Heart right ventricle (tissue), 16 donors: ENCODE measurements around the gene GALNT13. TPM values are rescaled to one million over a fixed set of nuclear protein-coding genes. Genes with fewer than 3 reads are reported as not detected.

ENCODE experiments used
- ATAC-seq, 8 donors: fragments of 200-7000 bp; cut with Tn5 transposase; one replicate each; pipeline ENCODE4 v1.9.1; 2020; ENCODE audit warnings: mild to moderate bottlenecking in 8 of 8, moderate library complexity in 8 of 8, moderate number of reproducible peaks in 1 of 8
- DNase-seq, 2 donors: peaks; one replicate each; pipeline ENCODE4 v3.0.0-alpha.2; 2020
- H3K27ac ChIP-seq, 10 donors: fragments of 200-600 bp; sonication (generic) in 2 of 10; one replicate each; pipeline versions ENCODE4 v1.5.0 to v1.8.0; 2020 to 2022; ENCODE audit warnings: mild to moderate bottlenecking in 3 of 10
- H3K27me3 ChIP-seq, 7 donors: fragments of 200-600 bp; one replicate each; pipeline ENCODE4 v1.8.0; 2021 to 2022; ENCODE audit warnings: mild to moderate bottlenecking in 2 of 7
- H3K36me3 ChIP-seq, 9 donors: fragments of 200-600 bp; sonication (generic) in 1 of 9; one replicate each; pipeline versions ENCODE4 v1.5.0 to v1.8.0; 2020 to 2022; ENCODE audit warnings: mild to moderate bottlenecking in 2 of 9
- H3K4me1 ChIP-seq, 9 donors: fragments of 200-600 bp; sonication (generic) in 1 of 9; one replicate each; pipeline versions ENCODE4 v1.5.0 to v1.8.0; 2020 to 2022; ENCODE audit warnings: mild to moderate bottlenecking in 4 of 9
- H3K4me3 ChIP-seq, 10 donors: fragments of 200-600 bp; sonication (generic) in 2 of 10; one replicate each; pipeline versions ENCODE4 v1.5.0 to v1.8.0; 2020 to 2022; ENCODE audit warnings: mild to moderate bottlenecking in 7 of 10, moderate library complexity in 2 of 10
- H3K9me3 ChIP-seq, 11 donors: fragments of 200-600 bp in 10 of 11; sonication (generic) in 2 of 11; one replicate each; pipeline versions ENCODE4 v1.5.0 to v1.8.0; 2013 to 2022; ENCODE audit warnings: mild to moderate bottlenecking in 2 of 11, control low read depth in 1 of 11, moderate library complexity in 1 of 11
- CTCF ChIP-seq, 9 donors: fragments of 200-600 bp; sonication (generic) in 2 of 9; IDR thresholded peaks; one replicate each; pipeline versions ENCODE4 v1.5.0 to v1.8.0; 2021 to 2022; ENCODE audit warnings: antibody characterized with exemption in 9 of 9, mild to moderate bottlenecking in 5 of 9, moderate library complexity in 1 of 9
- WGBS, 2 donors: extraction: QIAGEN DNeasy Blood & Tissue Kit; methylation state at CpG; one replicate each; pipeline ENCODE4 v1.1.7; 2013; ENCODE audit warnings: inconsistent platforms in 1 of 2; 5-methylcytosine and 5-hydroxymethylcytosine counted together
- intact Hi-C, 10 donors: fragments of 100-400 bp; cut with DNase I; formaldehyde crosslinking; loops; one replicate each; pipeline versions ENCODE4 v1.11.1 to v1.14.2; 2022
- polyA plus RNA-seq, 2 donors: library from polyadenylated mRNA; stranded (reverse); fragments of 200-250 nt; gene quantifications; one replicate each; pipeline ENCODE4 v1.2.3, GENCODE V29; 2013
- total RNA-seq, 10 donors: library from RNA; stranded (reverse); fragmentation: NEBNext Ultra II Directional in 3 of 10; extraction: Animal tissue kit (Norgen Biotek cat#: 25700) in 3 of 10; gene quantifications; one replicate each; pipeline versions ENCODE4 v1.2.1 to v1.2.4, GENCODE V29; 2021 to 2023
- donor health status: Arrhythmogenic right ventricular cardiomyopathy.
- donor health status: ischemic (EF 13 %, LVEDD 7.1; RV severe dilation, severe dysfunction).
- donor health status: healthy with polysubstance abuse.
- donor health status: DM: no; HTN: yes; CAD: no.
- donor health status: DM: no; HTN: no; CAD: no.
- donor health status: ischemic (EF 25% LVEDD 6.9; RV normal size, moderate dysfunction).
- donor health status: ischemic (EF 25% LVEDD 5.7; RV mildly dilated, moderate dysfunction).
- donor health status: healthy.
- donor health status: DM: yes; HTN: yes; CAD: no.
- donor health status: Ischemic cardiomyopathy.
- donor health status: ischemic (EF 35%, LVEDD 5.7; RV mildly dilated, moderate dysfunction).
- donor health status: nonischemic (EF 11% LVEDD 7.7; RV severe dilation, severe dysfunction).
- donor health status: DM: yes; HTN: yes; CAD: no.
- donor health status: PGD.
- donor health status: ischemic (EF 29% LVEDD 5.4; RV normal size, mild dysfunction).
- donor health status: nonischemic (EF 23%, LVEDD 6.1; RV moderate dilation, normal function).

Gene GALNT13
- total and polyA plus RNA-seq, 12 donors, result 0.01 to 0.30 (median 0.05) TPM; not detected in 9

DNA sequence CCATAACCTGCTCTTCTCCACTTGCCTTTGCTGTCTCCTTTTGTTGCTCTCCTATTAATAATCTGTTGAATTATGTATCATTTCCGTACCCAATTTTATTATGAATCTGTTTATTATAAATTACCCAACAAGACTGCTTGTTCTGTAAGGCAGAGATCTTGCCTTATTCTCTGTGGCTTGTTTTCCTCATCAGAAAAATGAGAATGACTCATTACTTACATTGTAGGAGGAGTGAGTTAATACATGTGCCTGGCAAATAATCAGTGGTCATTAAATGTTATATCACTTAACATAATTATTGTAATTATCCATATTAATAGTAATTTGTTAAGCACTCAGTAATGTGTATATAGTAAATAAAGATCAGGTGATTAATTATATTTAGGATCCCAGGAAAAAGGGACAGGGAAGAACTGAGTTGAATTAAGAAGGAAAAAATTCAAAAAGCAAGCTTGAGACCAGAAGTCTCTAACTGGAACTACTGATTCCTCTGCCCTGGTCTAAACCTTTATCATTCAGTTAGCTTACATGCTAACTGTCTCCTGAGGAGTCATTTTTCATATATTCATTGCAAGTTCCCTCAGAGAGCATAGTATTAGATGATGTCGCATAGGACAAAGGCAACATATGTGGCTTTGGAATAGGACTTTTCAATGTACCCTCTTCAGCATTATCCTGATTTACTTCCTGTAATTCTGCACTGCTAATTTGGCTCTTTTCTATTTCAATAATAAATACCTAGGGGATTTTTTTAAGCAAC lies 335.7 kb downstream of the GALNT13 start:
- ATAC-seq, result no peak

GRCh38 chr2:154223726-154224125 lies 352.0 kb downstream of the GALNT13 start:
- no peaks in the 10 kb centered on the region for H3K27me3 ChIP-seq
- H3K27ac ChIP-seq, result no peak overlapping the region
- H3K9me3 ChIP-seq, result peaks cover 0 to 3% (median 0%) of the 10 kb centered on the region in 11 donors
- H3K4me1 ChIP-seq, result no peaks in the 10 kb centered on the region
- ATAC-seq, result no peak
- H3K36me3 ChIP-seq, result no peaks in the 10 kb centered on the region
- intact Hi-C loops, result no loop called here
- WGBS, 2 donors, result 93 to 96% methylated on average over 1 of the region's 1 CpG
- no peak for TF ChIP-seq CTCF (IDR thresholded peaks at IDR 0.05)
- no peak for DNase-seq
- no peak overlapping the region for H3K4me3 ChIP-seq

More for the DNA sequence above, 335.7 kb downstream of the GALNT13 start:
- no peaks in the 10 kb centered on the region for H3K36me3 ChIP-seq
- TF ChIP-seq CTCF (IDR thresholded peaks at IDR 0.05), result no peak
- H3K27me3 ChIP-seq, result no peaks in the 10 kb centered on the region
- intact Hi-C loops, result no loop called here
- no peak overlapping the region for H3K4me3 ChIP-seq
- no peak for DNase-seq
- H3K27ac ChIP-seq, result no peak overlapping the region
- H3K9me3 ChIP-seq, result no peaks in the 10 kb centered on the region
- WGBS, 2 donors, result 77 to 89% methylated on average over 2 of the region's 2 CpGs
- H3K4me1 ChIP-seq, result no peaks in the 10 kb centered on the region

- Histone ChIP-seq H3K36me3 (no peaks in the 10 kb centered on the region), H3K4me1 (no peaks in the 10 kb centered on the region), H3K9me3 (peaks cover 0 to 3% (median 0%) of the 10 kb centered on the region in 11 donors), H3K27me3 (no peaks in the 10 kb centered on the region), H3K4me3 (no peak overlapping the region), H3K27ac (no peak overlapping the region)
- 56 to 64% methylated on average over 2 of the region's 2 CpGs for WGBS, 2 donors
- no peak for DNase-seq
- no peak for TF ChIP-seq CTCF (IDR thresholded peaks at IDR 0.05)
- intact Hi-C loops, result no loop called here
- no peak for ATAC-seq
These were observed 355.2 kb downstream of the GALNT13 start for GRCh38 chr2:154226931-154227330.

DNA sequence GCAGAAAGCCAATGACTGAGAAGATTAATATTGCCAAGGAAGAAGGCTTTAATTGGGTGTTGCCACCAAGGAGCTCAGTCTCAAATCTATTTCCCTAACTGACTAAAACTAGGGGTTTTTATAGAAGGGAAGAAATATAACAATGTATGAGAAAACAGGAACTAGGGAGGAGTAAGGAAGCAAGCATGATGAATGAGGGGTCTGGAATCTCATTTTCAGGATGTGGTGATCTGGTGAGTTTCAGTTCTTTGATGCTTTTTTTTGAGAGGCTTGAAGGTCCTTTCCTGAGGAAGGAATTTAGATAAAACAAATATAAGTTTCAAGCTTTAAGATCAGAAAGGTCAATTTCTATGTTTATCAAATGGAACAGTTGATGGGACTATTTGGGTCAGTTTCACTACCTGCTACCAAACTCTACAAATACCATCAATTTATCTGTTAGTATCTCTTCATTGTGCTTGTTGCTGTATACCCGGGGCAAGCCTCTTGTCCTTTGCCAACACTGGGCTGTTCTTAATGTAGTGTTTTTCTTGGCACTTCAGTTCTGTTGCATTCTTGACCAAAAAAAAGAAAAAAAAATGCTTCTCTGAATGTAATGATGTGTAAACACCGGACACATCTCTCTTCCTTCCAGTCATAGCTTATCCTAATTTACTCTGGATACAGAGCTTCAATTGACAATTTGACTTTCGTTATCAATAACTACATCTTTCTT lies 357.0 kb downstream of the GALNT13 start:
- ATAC-seq (no peak), DNase-seq (no peak)
- no peaks in the 10 kb centered on the region for H3K4me1 ChIP-seq
- WGBS, 2 donors, result 63 to 68% methylated on average over 3 of the region's 3 CpGs
- no peak for TF ChIP-seq CTCF (IDR thresholded peaks at IDR 0.05)
- no peak overlapping the region for H3K27ac ChIP-seq
- intact Hi-C loops, result no loop called here
- H3K9me3 ChIP-seq, result peaks cover 0 to 3% (median 0%) of the 10 kb centered on the region in 11 donors
- H3K36me3 ChIP-seq, result no peaks in the 10 kb centered on the region
- H3K4me3 ChIP-seq, result no peak overlapping the region
- H3K27me3 ChIP-seq, result no peaks in the 10 kb centered on the region
